GM12878 (cell line): ENCODE results near the gene SOWAHB. TPM values are rescaled to one million over a fixed set of nuclear protein-coding genes. Genes with fewer than 3 reads are reported as not detected.

Experiments used
- ATAC-seq: fragments of 200-7000 bp; cut with Tn5 transposase; 3 replicates; pipeline ENCODE4 v1.9.1; 2020; ENCODE audit warnings: mild to moderate bottlenecking, moderate library complexity
- BruUV-seq: library from RNA; stranded (reverse); fragments of 400-500 nt; replicated peaks from 2 replicates; lab custom pipeline; 2021; lab: Mats Ljungman, UMichigan
- CTCF ChIA-PET: fragments of 300-600 bp; sonication (Branson Sonifier 250); formaldehyde crosslinking; extraction: SDS; loops from one replicate; lab custom pipeline; 2021; ENCODE audit warnings: inconsistent platforms; lab: Yijun Ruan, JAX
- POLR2A ChIA-PET: fragments of 350-600 bp; formaldehyde crosslinking; extraction: SDS; loops from one replicate; lab custom pipeline; 2021; ENCODE audit warnings: inconsistent platforms; lab: Charles Lee
- RAD21 ChIA-PET: fragments of 300-600 bp; sonication (Branson Sonifier 250); formaldehyde crosslinking; loops from one replicate; lab custom pipeline; 2023; ENCODE audit warnings: antibody characterized with exemption; ENCODE audit not compliant: unreplicated experiment; lab: Charles Lee
- SMC1A ChIA-PET: fragments of 300-600 bp; sonication (Branson Sonifier 250); formaldehyde crosslinking; loops from one replicate; lab custom pipeline; 2023; ENCODE audit not compliant: unreplicated experiment, uncharacterized antibody; lab: Charles Lee
- DNase-seq: peaks from one replicate; pipeline ENCODE4 v3.0.0-alpha.2; 2011; ENCODE audit warnings: low read depth, low spot score
- FAIRE-seq: peaks from 3 replicates; lab custom pipeline; 2011; peaks lifted over from hg19 to GRCh38; lab: Jason Lieb, UNC
- H2AFZ ChIP-seq: 2 replicates; pipeline ENCODE4 v1.6.0; 2011; ENCODE audit warnings: low read depth, low read length, control low read depth; ENCODE audit not compliant: control insufficient read depth
- H3K27ac ChIP-seq: 2 replicates; pipeline ENCODE4 v1.5.1; 2011; ENCODE audit warnings: control low read depth; ENCODE audit not compliant: control insufficient read depth, insufficient read depth
- H3K27me3 ChIP-seq, 2 experiments: replicated peaks in 1 of 2; 2 replicates each; pipeline versions ENCODE4 v1.6.0 to v1.6.1; 2011; ENCODE audit warnings: low read length in 1 of 2; ENCODE audit not compliant: control insufficient read depth in 2 of 2, insufficient read depth in 2 of 2
- H3K36me3 ChIP-seq, 2 experiments: 2 replicates each; pipeline ENCODE4 v1.5.1; 2011; ENCODE audit warnings: low read length in 1 of 2; ENCODE audit not compliant: control insufficient read depth in 2 of 2, insufficient read depth in 2 of 2
- H3K4me1 ChIP-seq: 2 replicates; pipeline ENCODE4 v1.6.1; 2011; ENCODE audit warnings: mild to moderate bottlenecking, low read length, moderate library complexity, mixed read lengths; ENCODE audit not compliant: control insufficient read depth, insufficient read depth
- H3K4me2 ChIP-seq: 2 replicates; pipeline ENCODE4 v1.6.0; 2011; ENCODE audit warnings: control low read depth; ENCODE audit not compliant: control insufficient read depth, insufficient read depth
- H3K4me3 ChIP-seq: fragments of 200-600 bp; sonication (generic); 2 replicates; pipeline ENCODE4 v1.5.1; 2016
- H3K79me2 ChIP-seq: 2 replicates; pipeline ENCODE4 v1.6.0; 2011; ENCODE audit warnings: low read length; ENCODE audit not compliant: control insufficient read depth, insufficient read depth
- H3K9ac ChIP-seq: 2 replicates; pipeline ENCODE4 v1.8.0; 2011; ENCODE audit warnings: low read length, control low read depth, mixed read lengths; ENCODE audit not compliant: control insufficient read depth, insufficient read depth
- H3K9me3 ChIP-seq: replicated peaks from 3 replicates; pipeline ENCODE4 v1.5.1; 2011; ENCODE audit warnings: mild to moderate bottlenecking, low read length; ENCODE audit not compliant: control insufficient read depth, insufficient read depth
- H4K20me1 ChIP-seq: 2 replicates; pipeline ENCODE4 v1.6.0; 2011; ENCODE audit not compliant: control insufficient read depth, insufficient read depth
- BHLHE40 ChIP-seq, 2 experiments: fragments of 450-650 bp in 1 of 2; IDR thresholded peaks; 2 replicates each; pipeline ENCODE4 v1.6.1; 2011 to 2017; ENCODE audit warnings: low read depth in 2 of 2, borderline replicate concordance in 1 of 2, improper control_type of control experiment in 1 of 2, low read length in 1 of 2, mild to moderate bottlenecking in 1 of 2
- IRF4 ChIP-seq: IDR thresholded peaks from 2 replicates; pipeline ENCODE4 v1.6.1; 2011; ENCODE audit warnings: low read depth, low read length
- WGBS: methylation state at CpG from one replicate; pipeline ENCODE4 v1.1.6; 2016; ENCODE audit warnings: low lambda C conversion rate; ENCODE audit not compliant: insufficient replicate concordance, insufficient coverage; ENCODE audit errors: missing lambda C conversion rate; 5-methylcytosine and 5-hydroxymethylcytosine counted together
- in situ Hi-C: fragments of 300-500 bp; cut with MboI; formaldehyde crosslinking; loops from 9 replicates; pipeline ENCODE4 v1.14.3; 2018; ENCODE audit warnings: mixed read lengths
- intact Hi-C: fragments of 100-400 bp; cut with micrococcal nuclease; formaldehyde crosslinking; loops from one replicate; pipeline ENCODE4 v1.14.2; 2022; ENCODE audit not compliant: unreplicated experiment
- polyA plus RNA-seq, 11 experiments: library from polyadenylated mRNA; depleted of rRNA in 4 of 11; unstranded in 6 of 11; stranded (reverse) in 5 of 11; fragments of >200 nt; fragmentation: Nextera tagmentation in 4 of 11; fragmentation: Illumina TruSeq in 1 of 11; extraction: Ambion mirVana in 4 of 11; extraction: Trizol in 1 of 11; gene quantifications; 1 replicate in 1 of 11; 2 replicates in 10 of 11; pipeline versions ENCODE4 v1.2.1 to v1.2.3, GENCODE V29; 2011 to 2016; ENCODE audit warnings: inconsistent platforms in 2 of 11, missing spikeins in 2 of 11, low read depth in 1 of 11
- total RNA-seq, 4 experiments: library from RNA; depleted of rRNA in 3 of 4; stranded (reverse); fragments of >200 nt in 3 of 4; fragmentation: Illumina TruSeq in 1 of 4; extraction: Trizol in 1 of 4; gene quantifications; 2 replicates each; pipeline versions ENCODE4 v1.2.1 to v1.2.3, GENCODE V29; 2013 to 2021

SOWAHB gene
- total and polyA plus RNA-seq, 10 of the 15 experiments (the other 5 are each of a cell fraction or from before 2014, with no cell fraction given): 0.01 to 0.13 (median 0.05) TPM; not detected in 4

DNA sequence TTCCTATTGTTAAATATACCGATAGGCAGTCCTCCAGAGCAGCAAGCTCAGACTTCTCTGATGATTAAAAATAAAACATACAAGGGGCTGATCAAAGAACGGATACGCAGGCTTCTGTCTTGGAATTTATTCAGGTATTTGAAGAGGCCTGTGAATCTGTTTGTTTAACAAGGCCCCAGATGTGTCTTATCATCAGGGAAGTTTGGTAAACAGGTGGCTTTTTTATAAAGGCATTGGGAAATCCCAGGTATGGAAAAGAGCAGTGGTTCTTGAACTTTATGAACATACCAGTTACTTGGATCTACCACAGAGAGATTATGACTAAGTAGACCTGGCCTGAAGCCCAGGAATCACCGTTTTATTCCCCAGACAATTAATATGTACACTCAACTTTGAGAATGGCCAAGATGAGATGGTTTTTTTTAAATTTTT lies 47.9 kb downstream of the SOWAHB start:
- in situ Hi-C loops (no loop called here), intact Hi-C loops (no loop called here)
- SMC1A ChIA-PET: interaction anchor here (1.1 kb wide), 1 partner anchor 37 kb away, joined by 3 read pairs; no protein-coding TSS in a partner anchor
- H3K4me2 ChIP-seq: no peak overlapping the region
- H3K9me3 ChIP-seq: no peaks in the 10 kb centered on the region; the same call in 2 of the 3 replicates
- CTCF ChIA-PET: no interaction called here
- WGBS: 96% methylated on average over 4 of the region's 4 CpGs
- no peak for DNase-seq
- H3K4me1 ChIP-seq: peaks cover 8% of the 10 kb centered on the region; the same call in 1 of the 2 replicates
- no peak overlapping the region for H2AFZ ChIP-seq
- ATAC-seq: no peak
- H3K36me3 ChIP-seq: no peaks in the 10 kb centered on the region
- no peak overlapping the region for H3K9ac ChIP-seq
- TF ChIP-seq IRF4 (no peak), BHLHE40 (IDR thresholded peaks at IDR 0.05; ENCODE audit: borderline replicate concordance in 1 of 2, low read depth in 2 of 2, low read length in 1 of 2) (no peak)
- RAD21 ChIA-PET: no interaction called here
- H3K79me2 ChIP-seq: no peaks in the 10 kb centered on the region
- no peak overlapping the region for H3K27ac ChIP-seq
- no peaks in the 10 kb centered on the region for H4K20me1 ChIP-seq
- BruUV-seq: no TSS peak
- POLR2A ChIA-PET: no interaction called here
- H3K4me3 ChIP-seq: no peak overlapping the region
- no peak for FAIRE-seq
- H3K27me3 ChIP-seq: no peaks in the 10 kb centered on the region

Other genes starting within 250 kb of the SOWAHB start
- 62.6 and 74.3 TPM in 2 replicates for gene SEPTIN11, start 51.6 kb upstream of the SOWAHB start, total RNA-seq (2014; rRNA removed)
- gene SEPTIN11, start 51.6 kb upstream of the SOWAHB start, total RNA-seq (2014; rRNA removed; fragmentation: Illumina TruSeq; extraction: Trizol): 156 and 160 TPM in 2 replicates
- gene SEPTIN11, start 51.6 kb upstream of the SOWAHB start, total RNA-seq (2021): 89.7 and 99.9 TPM in 2 replicates
- 154 and 201 TPM in 2 replicates for gene SEPTIN11, start 51.6 kb upstream of the SOWAHB start, polyA plus RNA-seq (2011; rRNA removed)
- 89.0 and 102 TPM in 2 replicates for gene SEPTIN11, start 51.6 kb upstream of the SOWAHB start, polyA plus RNA-seq (2014; fragmentation: Illumina TruSeq; extraction: Trizol)
- gene SEPTIN11, start 51.6 kb upstream of the SOWAHB start, polyA plus RNA-seq (2014; fragmentation: Nextera tagmentation; extraction: Ambion mirVana): 10 to 100 TPM; 24.7 to 27.1 TPM
- 46.7 and 49.4 TPM in 2 replicates for gene SEPTIN11, start 51.6 kb upstream of the SOWAHB start, polyA plus RNA-seq (2014; rRNA removed)
- gene SEPTIN11, start 51.6 kb upstream of the SOWAHB start, polyA plus RNA-seq (2016; fragmentation: Nextera tagmentation; extraction: Ambion mirVana): 10 to 100 TPM; 93.5 to 93.9 TPM
- 68.9 and 72.4 TPM in 2 replicates for gene CCNI, start 177.8 kb upstream of the SOWAHB start, total RNA-seq (2014; rRNA removed)
- gene CCNI, start 177.8 kb upstream of the SOWAHB start, total RNA-seq (2014; rRNA removed; fragmentation: Illumina TruSeq; extraction: Trizol): 97.4 and 102 TPM in 2 replicates
- gene CCNI, start 177.8 kb upstream of the SOWAHB start, total RNA-seq (2021): 165 and 169 TPM in 2 replicates
- gene CCNI, start 177.8 kb upstream of the SOWAHB start, polyA plus RNA-seq (2011; rRNA removed): 178 and 201 TPM in 2 replicates
- 149 and 194 TPM in 2 replicates for gene CCNI, start 177.8 kb upstream of the SOWAHB start, polyA plus RNA-seq (2014; fragmentation: Illumina TruSeq; extraction: Trizol)
- gene CCNI, start 177.8 kb upstream of the SOWAHB start, polyA plus RNA-seq (2014; fragmentation: Nextera tagmentation; extraction: Ambion mirVana): 10 to 100 TPM; 72.4 to 82.4 TPM
- 68.1 and 70.6 TPM in 2 replicates for gene CCNI, start 177.8 kb upstream of the SOWAHB start, polyA plus RNA-seq (2014; rRNA removed)
- 100 to 1,000 TPM; 109 to 117 TPM for gene CCNI, start 177.8 kb upstream of the SOWAHB start, polyA plus RNA-seq (2016; fragmentation: Nextera tagmentation; extraction: Ambion mirVana)